ENCODE results near the gene FUNDC2.

The FUNDC2 gene

GRCh38 chrX:155023907-155024833, 2.5 kb upstream of the FUNDC2 start:
- no peak for DNase-seq (ENCODE audit: low spot score)

GRCh38 chrX:155026420-155026726, 271 bp upstream of the FUNDC2 start:
- no peak for DNase-seq (ENCODE audit: low spot score)

- DNase-seq (ENCODE audit: low spot score), result no peak
These were observed 944 bp downstream of the FUNDC2 start for GRCh38 chrX:155027509-155028066.

- DNase-seq (ENCODE audit: low spot score), result no peak
These were observed 1.5 kb downstream of the FUNDC2 start for GRCh38 chrX:155028129-155028528.

- DNase-seq (ENCODE audit: low spot score), result no peak
These were observed 2.2 kb downstream of the FUNDC2 start for GRCh38 chrX:155028877-155029291.

GRCh38 chrX:155031657-155032056, 5.0 kb downstream of the FUNDC2 start:
- DNase-seq (ENCODE audit: low spot score), result no peak

GRCh38 chrX:155035688-155036087, 9.0 kb downstream of the FUNDC2 start:
- DNase-seq (ENCODE audit: low spot score), result no peak

- DNase-seq (ENCODE audit: low spot score), result no peak
These were observed 19.6 kb downstream of the FUNDC2 start for GRCh38 chrX:155046129-155046810.

GRCh38 chrX:155046811-155047528, 20.3 kb downstream of the FUNDC2 start:
- DNase-seq (ENCODE audit: low spot score), result no peak

GRCh38 chrX:155048977-155049619, 22.5 kb downstream of the FUNDC2 start:
- DNase-seq (ENCODE audit: low spot score), result peak; percentile 43

- DNase-seq (ENCODE audit: low spot score), result no peak
These were observed 26.3 kb downstream of the FUNDC2 start for GRCh38 chrX:155052738-155053498.

GRCh38 chrX:155053656-155054055, 27.0 kb downstream of the FUNDC2 start:
- DNase-seq (ENCODE audit: low spot score), result no peak

- DNase-seq (ENCODE audit: low spot score), result no peak
These were observed 27.6 kb downstream of the FUNDC2 start for GRCh38 chrX:155054255-155054654.

GRCh38 chrX:155055494-155055893, 28.9 kb downstream of the FUNDC2 start:
- no peak for DNase-seq (ENCODE audit: low spot score)

- DNase-seq (ENCODE audit: low spot score), result peak; percentile 33
These were observed 29.8 kb downstream of the FUNDC2 start for GRCh38 chrX:155056471-155056870.

GRCh38 chrX:155056877-155057792, 30.5 kb downstream of the FUNDC2 start:
- peak; percentile 43 for DNase-seq (ENCODE audit: low spot score)

GRCh38 chrX:155061760-155062159, 35.1 kb downstream of the FUNDC2 start:
- no peak for DNase-seq (ENCODE audit: low spot score)

GRCh38 chrX:155065035-155065734, 38.5 kb downstream of the FUNDC2 start:
- DNase-seq (ENCODE audit: low spot score), result no peak

- no peak for DNase-seq (ENCODE audit: low spot score)
These were observed 41.5 kb downstream of the FUNDC2 start for GRCh38 chrX:155068165-155068564.
